NCI-H1694 (cell line): ENCODE measurements around the gene TNFSF18.

ENCODE experiments used
- DNase-seq: peaks from one replicate; lab custom pipeline; 2025; lab: John Stamatoyannopoulos, UW

TNFSF18 gene

GRCh38 chr1:173039626-173040025 is 11.1 kb downstream of the TNFSF18 start:
- no peak for DNase-seq

- DNase-seq: no peak
Observed at GRCh38 chr1:173038875-173039554, 11.7 kb downstream of the TNFSF18 start.

- DNase-seq: no peak
Observed at GRCh38 chr1:173024543-173024942, 26.2 kb downstream of the TNFSF18 start.

- DNase-seq: no peak
Observed at GRCh38 chr1:173023343-173023742, 27.4 kb downstream of the TNFSF18 start.

GRCh38 chr1:173020138-173020750 is 30.5 kb downstream of the TNFSF18 start:
- DNase-seq: no peak

GRCh38 chr1:173017792-173018191 is 32.9 kb downstream of the TNFSF18 start:
- no peak for DNase-seq

GRCh38 chr1:173016419-173016818 is 34.3 kb downstream of the TNFSF18 start:
- DNase-seq: no peak

GRCh38 chr1:173015629-173016028 is 35.1 kb downstream of the TNFSF18 start:
- no peak for DNase-seq

- no peak for DNase-seq
Observed at GRCh38 chr1:173014160-173014559, 36.6 kb downstream of the TNFSF18 start.

- DNase-seq: no peak
Observed at GRCh38 chr1:173012126-173012525, 38.6 kb downstream of the TNFSF18 start.

GRCh38 chr1:173009597-173009996 is 41.1 kb downstream of the TNFSF18 start:
- DNase-seq: no peak

- no peak for DNase-seq
Observed at GRCh38 chr1:173005196-173005864, 45.4 kb downstream of the TNFSF18 start.

- no peak for DNase-seq
Observed at GRCh38 chr1:173002891-173003838, 47.6 kb downstream of the TNFSF18 start.

GRCh38 chr1:172999349-172999748 is 51.4 kb downstream of the TNFSF18 start:
- no peak for DNase-seq

- DNase-seq: no peak
Observed at GRCh38 chr1:172997941-172998361, 52.8 kb downstream of the TNFSF18 start.

GRCh38 chr1:172993640-172994039 is 57.1 kb downstream of the TNFSF18 start:
- DNase-seq: no peak

GRCh38 chr1:172991674-172992400 is 58.9 kb downstream of the TNFSF18 start:
- no peak for DNase-seq

- no peak for DNase-seq
Observed at GRCh38 chr1:172990598-172991215, 60.0 kb downstream of the TNFSF18 start.
